ENCODE results near the gene TGFBRAP1.
"Not testable (repeated sequence)": the region's sequence is repeated elsewhere in the genome, so short reads cannot be mapped to it uniquely, and the experiment has no call there.

Gene TGFBRAP1

DNA sequence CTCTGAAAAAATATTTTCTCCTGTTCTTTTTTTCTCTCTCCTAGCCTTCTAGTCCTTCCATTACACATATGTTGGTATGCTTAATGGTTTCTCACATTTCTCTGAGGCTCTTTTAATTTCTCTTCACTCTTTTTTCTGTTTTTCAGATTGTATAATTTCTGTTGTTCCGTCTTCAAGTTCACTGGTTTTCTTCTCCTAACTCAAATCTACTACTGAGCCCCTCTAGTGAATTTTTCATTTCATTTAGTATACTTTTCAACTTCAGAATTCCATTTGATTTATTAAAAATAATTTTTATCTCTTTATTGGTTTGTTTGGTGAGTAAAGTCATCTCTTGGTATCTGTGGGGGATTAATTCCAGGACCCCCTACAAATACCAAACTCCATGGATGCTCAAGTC is 27.6 kb upstream of the TGFBRAP1 start:
- DNase-seq (ENCODE audit: extremely low read depth in 1 of 2, low read depth in 1 of 2): no peak

DNA sequence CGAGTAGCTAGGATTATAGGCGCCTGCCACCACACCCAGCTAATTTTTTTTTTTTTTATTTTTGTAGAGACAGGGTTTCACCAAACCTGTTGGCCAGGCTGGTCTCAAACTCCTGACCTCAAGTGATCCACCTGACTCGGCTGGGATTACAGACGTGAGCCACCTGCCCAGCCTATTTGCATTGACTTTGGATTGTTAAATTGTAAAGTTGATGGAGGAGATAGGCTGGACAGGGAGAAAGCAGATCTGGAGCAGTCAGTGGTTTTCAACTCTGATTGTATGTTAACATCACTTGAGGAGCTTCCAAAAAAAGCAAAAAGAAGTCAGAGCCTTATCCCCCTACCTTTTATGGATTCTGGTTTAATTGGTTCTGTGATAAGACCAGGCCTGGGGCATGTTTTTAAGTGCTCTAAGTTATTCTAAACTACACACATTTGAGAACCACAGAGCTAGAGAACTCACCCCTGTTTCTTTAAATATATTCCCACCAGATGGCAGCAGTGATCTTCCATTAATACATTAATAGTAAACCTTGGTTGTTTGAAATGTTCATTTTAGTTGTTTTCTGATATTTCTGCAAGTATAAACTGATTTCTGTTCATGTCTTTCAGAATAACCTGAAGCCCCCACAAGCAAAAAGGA is 15.3 kb upstream of the TGFBRAP1 start:
- DNase-seq (ENCODE audit: extremely low read depth in 1 of 2, low read depth in 1 of 2): no peak

DNA sequence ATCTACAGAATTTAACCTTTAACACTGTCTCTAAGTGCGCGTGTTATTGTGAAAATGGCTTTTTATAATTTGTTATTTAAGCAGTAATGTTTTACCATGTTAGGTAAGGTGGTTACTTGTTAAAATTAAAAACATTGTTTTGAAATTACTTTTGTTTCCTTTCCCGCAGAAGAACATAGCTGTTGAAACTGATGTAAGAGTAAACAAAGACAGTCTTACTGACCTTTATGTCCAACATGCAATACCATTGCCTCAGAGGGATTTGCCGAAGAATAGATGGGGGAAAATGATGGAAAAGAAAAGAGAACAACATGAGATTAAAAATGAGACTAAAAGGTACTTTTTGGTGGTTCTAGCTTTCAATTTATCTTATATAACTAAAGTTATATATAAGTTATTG is 9.9 kb upstream of the TGFBRAP1 start:
- no peak for DNase-seq (ENCODE audit: extremely low read depth in 1 of 2, low read depth in 1 of 2)

DNA sequence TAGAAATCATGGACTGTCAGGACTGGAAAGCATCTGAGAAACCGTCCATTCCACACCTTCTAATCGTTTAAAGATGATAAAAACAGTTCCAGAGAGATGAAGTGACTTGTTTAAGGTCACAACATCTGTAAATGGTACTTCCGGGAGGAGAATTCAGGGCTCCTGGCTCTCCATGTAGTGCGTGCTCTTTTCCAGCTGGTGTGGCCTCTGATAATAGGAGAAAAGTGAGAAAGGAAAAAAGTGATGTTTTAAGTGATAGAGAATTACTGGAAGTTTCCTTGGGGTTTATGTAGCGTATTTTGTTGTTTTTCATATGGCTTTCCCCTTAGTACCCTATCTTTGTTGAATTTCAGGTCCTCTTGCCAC is 8.5 kb upstream of the TGFBRAP1 start:
- DNase-seq (ENCODE audit: extremely low read depth in 1 of 2, low read depth in 1 of 2): no peak

DNA sequence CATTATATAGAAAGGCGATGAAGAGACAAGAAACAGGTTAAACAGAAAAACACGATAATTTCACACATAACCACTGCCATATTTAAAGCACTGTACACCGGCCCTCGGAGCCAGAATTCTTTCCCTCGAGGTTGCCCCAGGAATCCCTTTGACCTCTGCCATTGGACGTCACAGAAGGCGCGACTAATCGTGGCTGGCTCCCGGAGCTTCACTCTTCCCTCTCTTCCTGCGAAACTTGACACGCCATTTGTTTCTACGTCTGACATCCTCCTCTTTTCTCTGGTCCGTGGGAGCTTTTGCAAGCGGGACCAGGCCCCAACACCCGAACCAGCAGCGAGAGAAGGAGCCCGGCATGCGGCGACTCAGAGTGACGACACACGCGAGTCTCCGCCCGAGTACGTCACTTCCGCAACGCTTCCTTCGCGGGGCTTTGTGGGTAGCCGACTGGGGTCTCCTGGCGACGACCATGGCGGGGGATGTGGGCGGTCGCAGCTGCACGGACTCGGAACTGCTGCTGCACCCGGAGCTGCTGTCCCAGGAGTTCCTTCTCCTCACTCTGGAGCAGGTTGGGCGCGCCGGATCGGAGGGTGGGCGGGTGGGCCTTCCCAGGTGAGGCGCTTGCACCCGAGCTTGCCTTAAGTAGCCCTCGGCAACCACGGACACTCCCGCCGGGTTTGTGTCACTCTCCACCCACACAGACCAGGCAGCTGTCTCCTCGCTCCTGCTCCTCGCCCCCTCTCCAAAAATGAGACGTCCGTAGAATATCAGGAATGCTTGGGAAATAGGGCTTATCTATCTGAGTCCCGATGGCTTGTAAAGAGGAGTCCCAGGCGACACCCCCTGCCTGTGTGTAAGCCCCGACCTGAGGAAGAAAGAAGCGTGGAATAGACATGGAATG is 7.8 kb upstream of the TGFBRAP1 start, which contains the start of gene C2orf49:
TSS of gene C2orf49 (plus strand) at position 419 of the 898 bp plus-strand sequence. CDS start at position 467, 48 bp downstream.
- peak; percentile 69 to 82 for DNase-seq (ENCODE audit: extremely low read depth in 1 of 2, low read depth in 1 of 2)

DNA sequence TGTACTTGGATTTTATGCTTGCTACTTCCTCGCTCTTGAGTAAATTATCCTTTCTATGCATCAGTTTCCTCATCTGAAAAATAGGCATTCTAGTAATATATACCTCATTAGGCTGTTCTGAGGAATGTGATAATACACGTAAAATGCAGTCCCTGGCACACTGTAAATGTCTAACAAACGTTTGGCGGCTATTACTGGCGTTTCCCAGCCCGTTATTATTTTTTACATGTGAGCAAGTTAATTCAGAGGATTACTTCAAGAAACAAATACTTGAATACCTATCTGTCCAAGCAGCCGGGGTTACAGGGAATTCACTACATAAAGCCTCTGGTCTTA is 7.2 kb upstream of the TGFBRAP1 start:
- no peak for DNase-seq (ENCODE audit: extremely low read depth in 1 of 2, low read depth in 1 of 2)

DNA sequence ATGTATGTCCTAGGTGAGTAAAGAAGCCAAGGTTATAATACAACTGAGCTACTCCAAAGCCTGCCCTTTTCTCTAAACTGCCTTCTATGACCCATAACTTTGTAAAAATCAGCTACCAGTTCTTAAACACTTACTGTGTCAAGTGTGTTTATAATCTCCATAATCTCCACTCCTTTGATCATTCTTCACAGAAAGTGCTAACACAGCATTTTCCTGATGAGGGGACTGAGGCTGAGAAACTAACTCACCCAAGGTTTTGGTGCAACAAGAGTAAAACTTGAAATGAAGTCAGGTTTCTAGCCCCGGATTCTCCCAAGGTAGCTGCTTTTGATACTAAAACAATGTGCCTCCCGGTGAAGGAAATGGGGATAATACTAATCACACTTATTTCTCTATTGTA is 5.9 kb upstream of the TGFBRAP1 start:
- DNase-seq (ENCODE audit: extremely low read depth in 1 of 2, low read depth in 1 of 2): no peak

DNA sequence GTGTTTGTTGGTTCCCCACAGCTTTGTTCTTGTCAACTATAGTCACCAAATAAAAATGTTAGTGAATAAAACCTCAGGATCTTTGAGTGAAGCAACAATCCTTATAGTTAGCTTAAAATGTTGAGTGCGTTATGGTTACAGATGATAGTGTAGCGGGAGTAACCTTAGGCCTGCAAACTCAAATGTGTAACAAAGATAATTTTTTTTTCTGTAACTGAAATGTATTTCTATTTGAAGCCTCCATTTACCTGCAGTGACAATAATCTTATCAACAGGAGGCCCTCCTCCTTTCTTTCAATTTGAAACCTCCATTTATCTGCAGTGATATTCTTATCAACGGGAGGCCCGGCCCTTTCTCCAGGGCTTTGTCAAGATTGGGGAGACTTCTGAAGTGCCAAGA is 4.7 kb upstream of the TGFBRAP1 start:
- no peak for DNase-seq (ENCODE audit: extremely low read depth in 1 of 2, low read depth in 1 of 2)

DNA sequence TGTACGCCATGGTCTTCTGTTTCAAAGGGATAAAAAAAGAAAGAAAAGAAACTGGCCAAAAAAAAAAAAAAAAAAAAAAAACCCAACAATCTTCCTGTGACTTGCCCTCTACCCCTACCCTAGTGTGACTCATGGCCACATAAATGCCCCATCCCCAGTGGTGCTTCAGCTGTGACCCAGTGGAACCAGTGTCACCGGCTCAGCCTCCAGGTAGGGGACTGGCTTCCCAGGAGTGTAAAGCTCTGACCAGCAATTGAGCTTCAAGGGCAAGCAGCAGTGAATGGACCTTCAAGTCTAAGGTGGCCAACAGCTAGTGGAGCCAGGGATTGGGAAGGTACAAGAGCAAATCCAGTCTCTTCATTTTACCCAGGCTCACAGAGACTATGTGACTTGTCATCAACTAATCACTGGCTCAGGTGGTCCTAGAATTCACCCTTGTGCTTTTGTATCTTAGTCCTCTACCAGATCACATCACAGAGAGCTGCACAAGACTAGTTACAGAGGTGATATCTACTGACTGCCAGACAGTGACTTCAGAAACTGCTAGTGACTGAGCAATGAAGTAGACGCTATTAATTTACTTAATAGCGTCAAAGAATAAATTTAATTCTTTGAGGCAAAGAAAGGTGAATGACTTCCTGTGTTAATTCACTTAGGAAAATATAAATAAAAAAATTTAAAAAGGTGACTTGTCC is 1.3 kb upstream of the TGFBRAP1 start:
- DNase-seq (ENCODE audit: extremely low read depth in 1 of 2, low read depth in 1 of 2): no peak

DNA sequence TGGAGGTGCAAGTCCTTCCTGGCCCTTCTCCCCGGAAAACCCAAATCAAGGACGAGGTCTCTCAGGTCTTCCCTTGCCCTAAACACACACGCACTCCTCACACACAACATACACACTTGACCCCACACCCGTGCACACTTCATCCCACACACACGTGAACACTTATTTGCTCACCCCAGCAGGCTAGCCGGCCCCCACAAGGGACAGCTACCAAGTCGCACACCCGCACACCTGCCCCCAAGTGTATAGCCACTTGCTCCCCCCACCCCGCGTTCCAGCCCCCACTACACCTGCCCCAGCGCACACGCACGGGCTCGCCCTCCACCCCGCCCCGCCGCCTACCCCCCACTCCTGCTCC is 359 bp downstream of the TGFBRAP1 start:
- DNase-seq (ENCODE audit: extremely low read depth in 1 of 2, low read depth in 1 of 2): no peak

DNA sequence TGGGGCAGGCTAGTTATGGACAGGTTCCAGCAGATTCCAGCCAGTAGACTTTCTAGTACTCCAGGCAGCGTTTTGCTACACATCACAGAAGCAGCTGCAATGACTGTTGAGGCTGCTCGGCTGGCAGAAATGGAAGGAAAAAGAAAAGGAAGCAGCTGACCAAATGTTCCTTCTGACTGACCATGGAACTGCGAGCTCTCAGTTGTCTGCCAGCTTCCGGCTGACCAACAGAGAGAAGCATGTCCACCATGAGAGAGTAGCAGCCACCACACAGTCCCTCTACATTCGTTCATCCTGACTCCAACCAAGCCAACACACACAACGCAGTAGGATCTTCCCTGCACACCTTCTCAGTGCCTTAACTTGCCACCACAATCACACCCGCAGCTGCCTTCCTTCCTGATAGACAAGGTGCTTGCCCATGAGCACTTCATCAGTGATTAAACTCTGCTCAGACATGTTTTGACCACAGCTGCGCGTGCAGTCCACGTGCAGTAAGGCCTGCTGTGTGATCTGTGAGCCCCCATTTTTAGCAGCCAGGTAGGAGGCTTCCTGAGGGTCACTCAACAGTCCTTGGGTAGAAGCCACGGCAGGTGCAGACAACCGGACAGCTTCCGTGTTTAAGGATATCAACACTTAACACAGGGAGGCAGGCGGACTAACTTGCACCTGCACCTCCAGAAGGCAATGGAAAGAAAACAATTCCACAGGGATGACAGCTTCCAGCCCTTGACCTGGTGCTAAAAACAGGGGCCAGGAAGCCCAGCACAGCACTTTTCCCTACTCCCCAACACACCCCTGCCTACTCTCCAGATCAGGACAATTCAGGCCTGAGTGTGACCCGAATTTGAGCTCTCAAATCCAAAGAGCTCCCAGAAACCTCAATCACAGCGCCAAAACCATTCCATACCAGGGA is 996 bp downstream of the TGFBRAP1 start:
- no peak for DNase-seq (ENCODE audit: extremely low read depth in 1 of 2, low read depth in 1 of 2)

DNA sequence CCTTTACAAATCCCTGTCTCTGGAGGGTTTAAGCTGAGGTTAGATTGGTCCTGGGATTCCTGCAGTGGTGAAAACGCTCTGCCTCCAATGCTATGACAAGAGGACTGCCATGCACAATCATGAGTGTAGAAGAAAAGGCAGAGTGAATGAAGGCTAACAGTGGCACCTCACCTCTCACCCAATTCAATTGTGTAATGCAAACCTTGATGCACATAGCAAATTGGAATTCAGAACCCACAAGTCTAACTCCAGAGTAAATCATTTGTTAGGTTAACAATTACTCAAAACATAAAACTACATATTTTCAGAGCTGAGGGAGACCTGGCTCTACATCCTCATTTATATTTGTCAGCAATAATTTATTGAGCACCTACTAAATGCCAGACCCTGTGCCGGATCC is 1.8 kb downstream of the TGFBRAP1 start:
- DNase-seq (ENCODE audit: extremely low read depth in 1 of 2, low read depth in 1 of 2): no peak

DNA sequence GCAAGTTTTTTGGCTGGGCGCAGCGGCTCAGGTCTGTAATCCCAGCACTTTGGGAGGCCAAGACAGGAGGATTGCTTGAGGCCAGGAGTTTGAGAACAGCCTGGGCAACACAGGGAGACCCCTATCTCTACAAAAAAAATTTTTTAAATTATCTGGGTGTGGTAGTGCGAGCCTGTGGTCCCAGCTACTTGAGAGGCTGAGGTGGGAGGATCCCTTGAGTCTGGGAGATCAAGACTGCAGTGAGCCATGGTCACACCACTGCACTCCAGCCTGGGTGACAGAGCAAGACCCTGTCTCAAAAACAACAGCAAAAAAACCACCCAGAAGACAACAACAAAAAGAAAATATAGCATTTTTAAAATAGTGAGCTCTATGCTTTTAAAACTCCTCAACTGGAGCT is 2.3 kb downstream of the TGFBRAP1 start:
- DNase-seq (ENCODE audit: extremely low read depth in 1 of 2, low read depth in 1 of 2): not testable (repeated sequence)

DNA sequence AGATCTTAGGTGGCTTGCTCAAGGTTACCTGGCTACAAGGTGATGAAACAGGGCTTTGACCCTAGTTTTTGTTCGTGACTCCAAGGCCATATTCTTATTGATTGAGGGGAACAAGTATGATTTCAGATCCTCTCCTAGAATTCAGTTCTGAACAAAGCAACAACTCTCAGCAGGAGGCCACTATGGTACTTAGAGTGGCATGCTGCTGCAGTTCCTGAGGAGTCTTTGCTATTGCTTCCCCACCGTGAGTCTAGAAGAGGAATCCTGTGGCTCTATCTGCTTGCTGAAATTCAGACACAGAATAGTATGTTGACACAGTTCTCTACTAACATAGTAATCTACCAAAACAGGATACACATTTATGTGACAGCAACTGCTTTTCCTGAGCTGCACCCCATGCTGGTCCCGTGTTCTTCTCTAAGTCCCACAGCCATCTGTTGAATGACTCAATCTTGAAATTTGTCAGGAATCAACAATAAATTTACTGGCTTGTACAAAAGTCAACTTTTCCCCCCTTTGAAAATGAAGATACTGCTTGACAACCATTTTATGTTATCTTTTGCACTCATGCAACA is 4.1 kb downstream of the TGFBRAP1 start:
- no peak for DNase-seq (ENCODE audit: extremely low read depth in 1 of 2, low read depth in 1 of 2)

DNA sequence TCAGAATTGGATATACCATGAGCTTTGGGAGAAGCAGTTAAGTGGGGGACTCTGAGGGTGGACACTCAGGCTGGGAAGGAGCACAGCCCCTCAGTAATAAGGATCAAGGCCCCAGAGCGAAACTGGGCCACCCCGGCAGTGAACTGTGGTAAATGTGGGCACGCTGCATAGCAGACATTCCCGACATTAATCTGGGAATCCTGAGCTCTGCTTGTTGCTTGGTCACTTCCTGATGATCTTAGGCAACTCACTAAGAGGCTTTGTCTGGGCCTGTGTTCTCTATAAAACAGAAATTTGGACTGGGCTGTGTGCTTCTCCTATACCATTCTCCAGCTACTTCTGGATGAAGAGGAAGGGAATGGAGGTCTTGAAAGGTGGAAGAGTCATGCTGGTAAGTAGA is 4.8 kb downstream of the TGFBRAP1 start:
- DNase-seq (ENCODE audit: extremely low read depth in 1 of 2, low read depth in 1 of 2): no peak

DNA sequence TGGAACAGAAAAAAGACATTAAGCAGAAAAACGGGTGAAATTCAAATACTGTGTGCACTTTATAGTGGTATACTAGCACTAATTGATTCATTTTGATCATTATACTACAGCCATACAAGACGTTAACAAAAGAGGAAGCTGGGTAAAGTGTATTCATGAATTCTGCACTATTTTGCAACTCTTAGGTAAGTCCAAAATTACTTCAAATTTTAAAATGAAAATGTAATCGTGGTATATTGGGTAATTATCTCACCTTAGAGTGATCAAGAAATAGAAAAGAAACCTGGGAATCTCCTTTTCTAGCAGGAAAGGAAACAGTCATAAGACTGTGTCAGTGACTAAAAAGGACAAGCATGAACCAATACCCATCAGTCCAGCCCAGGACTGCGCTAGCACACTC is 5.4 kb downstream of the TGFBRAP1 start:
- no peak for DNase-seq (ENCODE audit: extremely low read depth in 1 of 2, low read depth in 1 of 2)

DNA sequence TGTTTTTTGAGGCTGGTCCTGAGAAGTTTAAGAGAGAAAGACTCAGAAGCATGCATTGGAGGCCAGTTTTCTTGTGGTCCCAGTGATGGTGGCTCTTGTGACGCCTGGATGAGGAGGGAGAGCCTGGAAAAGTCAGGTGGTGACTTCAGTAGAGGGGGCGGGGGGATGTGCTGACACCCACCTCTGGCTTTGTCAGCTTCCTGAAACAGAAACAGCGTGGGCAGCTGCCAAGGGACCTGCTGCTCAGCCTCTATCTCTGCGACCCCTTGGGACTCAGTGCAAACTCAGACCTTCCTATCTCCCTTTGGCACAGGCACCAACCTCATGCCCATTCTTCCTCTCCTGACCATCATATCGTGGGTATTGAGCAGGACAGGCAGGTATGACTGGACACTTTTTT is 6.4 kb downstream of the TGFBRAP1 start:
- DNase-seq (ENCODE audit: extremely low read depth in 1 of 2, low read depth in 1 of 2): no peak

DNA sequence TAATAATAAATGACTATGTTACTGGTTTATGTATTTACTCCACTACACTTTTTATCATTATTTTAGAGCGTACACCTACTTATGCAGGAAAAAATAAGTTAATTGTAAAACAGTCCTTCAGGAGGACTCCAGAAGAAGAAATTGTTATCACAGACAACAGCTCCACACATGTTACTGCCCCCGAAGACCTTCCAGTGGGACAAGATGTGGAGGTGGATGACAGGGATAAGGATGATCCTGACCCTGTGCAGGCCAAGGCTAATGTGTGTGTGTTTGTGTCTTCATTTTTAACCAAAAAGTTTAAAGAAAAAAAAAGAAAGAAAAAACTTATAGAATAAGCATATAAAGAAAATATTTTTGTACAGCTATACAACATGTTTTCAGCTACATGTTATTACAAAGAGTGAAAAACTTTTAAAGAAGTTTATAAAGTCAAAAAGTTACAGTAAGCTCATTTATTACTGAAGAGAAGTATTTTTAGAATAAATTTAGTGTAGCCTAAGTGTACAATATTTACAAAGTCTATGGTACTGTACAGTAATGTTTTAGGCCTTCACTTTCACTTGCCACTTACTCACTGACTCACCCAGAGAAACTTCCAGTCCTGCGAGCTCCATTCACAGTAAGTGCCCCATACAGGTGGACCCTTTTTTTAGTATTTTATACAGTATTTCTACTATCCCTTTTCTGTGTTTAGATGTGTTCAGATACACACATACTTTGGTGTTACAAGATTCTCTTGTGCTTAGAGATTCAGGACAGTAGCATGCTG is 7.5 kb downstream of the TGFBRAP1 start:
- DNase-seq (ENCODE audit: extremely low read depth in 1 of 2, low read depth in 1 of 2): no peak

DNA sequence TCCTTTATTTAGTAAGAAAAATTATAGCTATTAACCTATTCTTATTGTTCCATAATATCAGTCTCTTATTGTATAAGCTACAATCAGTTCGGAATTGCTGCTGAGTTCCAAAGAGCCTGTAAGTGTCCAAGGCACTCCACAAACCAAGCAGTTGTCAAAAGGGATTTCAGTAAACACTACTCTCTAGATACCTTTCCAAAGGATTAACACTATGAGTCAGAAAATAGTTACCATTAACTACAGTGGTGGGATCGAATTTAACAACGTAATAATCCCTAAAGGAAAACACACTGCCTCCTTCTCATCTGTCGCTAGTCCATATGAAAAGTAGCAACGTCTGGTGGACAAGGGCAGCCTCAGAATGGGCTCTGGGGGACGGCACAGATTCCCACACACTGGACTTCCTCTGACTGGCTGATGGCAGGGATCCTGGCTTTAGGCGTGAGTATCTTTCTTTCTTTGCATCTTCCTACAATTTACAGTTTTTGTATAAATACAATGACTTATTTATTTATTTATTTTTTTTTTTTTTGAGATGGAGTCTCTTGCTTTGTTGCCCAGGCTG is 8.8 kb downstream of the TGFBRAP1 start:
- DNase-seq (ENCODE audit: extremely low read depth in 1 of 2, low read depth in 1 of 2): no peak

DNA sequence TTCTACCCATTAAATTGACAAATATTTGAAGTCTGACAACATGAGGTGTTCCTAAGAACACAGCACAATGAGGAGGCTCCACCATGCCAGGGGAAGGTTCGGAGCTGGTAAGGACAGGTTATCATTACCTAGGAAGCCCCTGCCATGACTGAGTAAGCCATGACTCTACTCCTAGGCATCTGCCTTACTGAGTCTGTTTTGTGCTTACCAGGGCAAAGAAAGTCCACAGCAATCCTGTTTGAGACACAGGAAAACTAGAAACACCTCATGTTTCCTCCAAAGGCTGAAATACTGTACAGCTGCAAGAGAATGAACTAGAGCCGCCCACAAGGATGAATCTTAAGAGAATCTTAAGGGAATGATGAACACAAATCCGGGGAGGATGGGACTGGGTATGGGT is 11.6 kb downstream of the TGFBRAP1 start:
- no peak for DNase-seq (ENCODE audit: extremely low read depth in 1 of 2, low read depth in 1 of 2)
